NCI-H446 (cell line): Measurements from ENCODE around the gene ENOX1.

ENCODE experiments used
- DNase-seq, 2 experiments: peaks; one replicate each; lab custom pipeline; 2025; lab: John Stamatoyannopoulos, UW

Gene ENOX1

GRCh38 chr13:43744261-43745031 lies 42.3 kb downstream of the ENOX1 start:
- no peak for DNase-seq

GRCh38 chr13:43742911-43743310 lies 43.9 kb downstream of the ENOX1 start:
- no peak for DNase-seq

- DNase-seq = no peak
Observed at GRCh38 chr13:43737392-43737923, 49.3 kb downstream of the ENOX1 start.

GRCh38 chr13:43732726-43733125 lies 54.0 kb downstream of the ENOX1 start:
- no peak for DNase-seq

GRCh38 chr13:43731296-43731695 lies 55.5 kb downstream of the ENOX1 start:
- no peak for DNase-seq

- DNase-seq = no peak
Observed at GRCh38 chr13:43730642-43731041, 56.1 kb downstream of the ENOX1 start.

- DNase-seq = no peak
Observed at GRCh38 chr13:43728421-43728820, 58.4 kb downstream of the ENOX1 start.

GRCh38 chr13:43727856-43728255 lies 58.9 kb downstream of the ENOX1 start:
- DNase-seq = no peak

- DNase-seq = no peak
Observed at GRCh38 chr13:43725460-43725859, 61.3 kb downstream of the ENOX1 start.

GRCh38 chr13:43720780-43721397 lies 65.9 kb downstream of the ENOX1 start:
- DNase-seq = no peak

GRCh38 chr13:43698758-43699157 lies 88.0 kb downstream of the ENOX1 start:
- no peak for DNase-seq

- DNase-seq = no peak
Observed at GRCh38 chr13:43698009-43698408, 88.8 kb downstream of the ENOX1 start.

- no peak for DNase-seq
Observed at GRCh38 chr13:43697323-43697722, 89.4 kb downstream of the ENOX1 start.

- no peak for DNase-seq
Observed at GRCh38 chr13:43694146-43694664, 92.6 kb downstream of the ENOX1 start.

- DNase-seq = no peak
Observed at GRCh38 chr13:43693639-43694038, 93.1 kb downstream of the ENOX1 start.

GRCh38 chr13:43688227-43688907 lies 98.4 kb downstream of the ENOX1 start:
- no peak for DNase-seq

- DNase-seq = no peak
Observed at GRCh38 chr13:43687038-43687437, 99.7 kb downstream of the ENOX1 start.

- no peak for DNase-seq
Observed at GRCh38 chr13:43686557-43686956, 100.2 kb downstream of the ENOX1 start.

- no peak for DNase-seq
Observed at GRCh38 chr13:43684963-43685725, 101.6 kb downstream of the ENOX1 start.

GRCh38 chr13:43682701-43683100 lies 104.1 kb downstream of the ENOX1 start:
- no peak for DNase-seq

- no peak for DNase-seq
Observed at GRCh38 chr13:43676320-43676719, 110.5 kb downstream of the ENOX1 start.

- DNase-seq = no peak
Observed at GRCh38 chr13:43675577-43675976, 111.2 kb downstream of the ENOX1 start.
